NCI-H1105 (cell line): ENCODE data around the gene MT1F.
"Not testable (repeated sequence)": the region's sequence is repeated elsewhere in the genome, so short reads cannot be mapped to it uniquely, and the experiment has no call there.

Experiments
- DNase-seq: peaks from one replicate; lab custom pipeline; 2025; lab: John Stamatoyannopoulos, UW

MT1F gene

GRCh38 chr16:56645311-56645710, 12.4 kb upstream of the MT1F start:
- no peak for DNase-seq

- no peak for DNase-seq
These were observed 11.9 kb upstream of the MT1F start for GRCh38 chr16:56645838-56646237.

GRCh38 chr16:56647641-56648431, 9.9 kb upstream of the MT1F start:
- DNase-seq: no peak

GRCh38 chr16:56649271-56649670, 8.5 kb upstream of the MT1F start:
- no peak for DNase-seq

GRCh38 chr16:56649820-56650219, 7.9 kb upstream of the MT1F start:
- DNase-seq: no peak

- no peak for DNase-seq
These were observed 6.2 kb upstream of the MT1F start, which contains the start of gene MT1B for GRCh38 chr16:56651586-56651985. MT1B (plus strand) TSS chr16:56651886; CDS start chr16:56651954, 68 bp downstream.

- DNase-seq: no peak
These were observed 5.2 kb upstream of the MT1F start for GRCh38 chr16:56652600-56652999.

- no peak for DNase-seq
These were observed 4.5 kb upstream of the MT1F start for GRCh38 chr16:56653218-56653617.

- no peak for DNase-seq
These were observed 642 bp downstream of the MT1F start for GRCh38 chr16:56658327-56658875.

- no peak for DNase-seq
These were observed 4.9 kb downstream of the MT1F start for GRCh38 chr16:56662357-56663354.

- DNase-seq: no peak
These were observed 6.7 kb downstream of the MT1F start for GRCh38 chr16:56664506-56664905.

- not testable (repeated sequence) for DNase-seq
These were observed 7.8 kb downstream of the MT1F start for GRCh38 chr16:56665286-56666261.

- no peak for DNase-seq
These were observed 10.1 kb downstream of the MT1F start, which contains the start of gene MT1G for GRCh38 chr16:56667581-56668571. MT1G (minus strand) TSS chr16:56668065; CDS start chr16:56667993, 72 bp downstream.

- no peak for DNase-seq
These were observed 11.5 kb downstream of the MT1F start, which contains the start of gene MT1H for GRCh38 chr16:56669005-56669839. MT1H (plus strand) TSS chr16:56669814; CDS start chr16:56669885, 71 bp downstream.

GRCh38 chr16:56669840-56670619, 12.3 kb downstream of the MT1F start:
- no peak for DNase-seq

- no peak for DNase-seq
These were observed 12.8 kb downstream of the MT1F start for GRCh38 chr16:56670620-56670934.

GRCh38 chr16:56671691-56672090, 13.9 kb downstream of the MT1F start:
- DNase-seq: not testable (repeated sequence)

GRCh38 chr16:56672171-56672570, 14.4 kb downstream of the MT1F start:
- not testable (repeated sequence) for DNase-seq
